ENCODE measurements around the gene RDH5. TPM values are rescaled to one million over a fixed set of nuclear protein-coding genes. Genes with fewer than 3 reads are reported as not detected.

The RDH5 gene
- total RNA-seq, 1 donor from 2014 or later, result 4.1 TPM

- Mint-ChIP-seq H3K4me1 (ENCODE audit: unreplicated experiment) (peaks cover 51% of the 10 kb centered on the region), H3K9me3 (ENCODE audit: unreplicated experiment) (no peaks in the 10 kb centered on the region), H3K27ac (ENCODE audit: unreplicated experiment) (peak overlapping the region; percentile 95), H3K27me3 (ENCODE audit: unreplicated experiment) (peaks cover 4% of the 10 kb centered on the region), H3K4me3 (ENCODE audit: unreplicated experiment) (peak overlapping the region; percentile 91), H3K36me3 (ENCODE audit: unreplicated experiment) (no peaks in the 10 kb centered on the region)
- no peak for DNase-seq (ENCODE audit: extremely low spot score, unreplicated experiment)
- TF ChIP-seq CTCF (IDR thresholded peaks at IDR 0.05), result no peak
Observed at GRCh38 chr12:55717011-55718007, 2.9 kb upstream of the RDH5 start.

GRCh38 chr12:55718015-55718414 is 2.2 kb upstream of the RDH5 start:
- DNase-seq (ENCODE audit: extremely low spot score, unreplicated experiment), result no peak
- Mint-ChIP-seq H3K36me3 (ENCODE audit: unreplicated experiment) (no peaks in the 10 kb centered on the region), H3K4me3 (ENCODE audit: unreplicated experiment) (peak overlapping the region; percentile 47), H3K4me1 (ENCODE audit: unreplicated experiment) (peaks cover 51% of the 10 kb centered on the region), H3K27me3 (ENCODE audit: unreplicated experiment) (peaks cover 2% of the 10 kb centered on the region), H3K27ac (ENCODE audit: unreplicated experiment) (peak overlapping the region; percentile 70), H3K9me3 (ENCODE audit: unreplicated experiment) (no peaks in the 10 kb centered on the region)
- no peak for TF ChIP-seq CTCF (IDR thresholded peaks at IDR 0.05)

- H3K4me3 Mint-ChIP-seq (ENCODE audit: unreplicated experiment), result peak overlapping the region; percentile 47
- no peaks in the 10 kb centered on the region for H3K27me3 Mint-ChIP-seq (ENCODE audit: unreplicated experiment)
- peaks cover 3% of the 10 kb centered on the region for H3K36me3 Mint-ChIP-seq (ENCODE audit: unreplicated experiment)
- H3K27ac Mint-ChIP-seq (ENCODE audit: unreplicated experiment), result no peak overlapping the region
- H3K9me3 Mint-ChIP-seq (ENCODE audit: unreplicated experiment), result no peaks in the 10 kb centered on the region
- DNase-seq (ENCODE audit: extremely low spot score, unreplicated experiment), result no peak
- no peak for TF ChIP-seq CTCF (IDR thresholded peaks at IDR 0.05)
- H3K4me1 Mint-ChIP-seq (ENCODE audit: unreplicated experiment), result peaks cover 52% of the 10 kb centered on the region
Observed at GRCh38 chr12:55718624-55719275, 1.4 kb upstream of the RDH5 start.

- H3K27ac Mint-ChIP-seq (ENCODE audit: unreplicated experiment), result no peak overlapping the region
- peaks cover 54% of the 10 kb centered on the region for H3K4me1 Mint-ChIP-seq (ENCODE audit: unreplicated experiment)
- H3K9me3 Mint-ChIP-seq (ENCODE audit: unreplicated experiment), result no peaks in the 10 kb centered on the region
Observed at GRCh38 chr12:55719371-55719770, 822 bp upstream of the RDH5 start.

More at GRCh38 chr12:55719371-55719770, 822 bp upstream of the RDH5 start:
- Mint-ChIP-seq H3K27me3 (ENCODE audit: unreplicated experiment) (no peaks in the 10 kb centered on the region), H3K36me3 (ENCODE audit: unreplicated experiment) (peaks cover 4% of the 10 kb centered on the region), H3K4me3 (ENCODE audit: unreplicated experiment) (no peak overlapping the region)
- no peak for TF ChIP-seq CTCF (IDR thresholded peaks at IDR 0.05)
- DNase-seq (ENCODE audit: extremely low spot score, unreplicated experiment), result no peak
